ENCODE data around the gene NAB2.

NAB2 gene

GRCh38 chr12:57133013-57133569, 44.2 kb downstream of the NAB2 start:
- no peak for DNase-seq (ENCODE audit: low read depth in 2 of 2)

GRCh38 chr12:57133916-57134315, 45.0 kb downstream of the NAB2 start:
- no peak for DNase-seq (ENCODE audit: low read depth in 2 of 2)

- no peak for DNase-seq (ENCODE audit: low read depth in 2 of 2)
These were observed 46.0 kb downstream of the NAB2 start for GRCh38 chr12:57134949-57135348.

GRCh38 chr12:57135527-57136326, 46.8 kb downstream of the NAB2 start:
- no peak for DNase-seq (ENCODE audit: low read depth in 2 of 2)

- DNase-seq (ENCODE audit: low read depth in 2 of 2), result no peak
These were observed 49.8 kb downstream of the NAB2 start for GRCh38 chr12:57138526-57139272.

- DNase-seq (ENCODE audit: low read depth in 2 of 2), result no peak
These were observed 51.1 kb downstream of the NAB2 start for GRCh38 chr12:57139796-57140649.

- no peak for DNase-seq (ENCODE audit: low read depth in 2 of 2)
These were observed 52.3 kb downstream of the NAB2 start for GRCh38 chr12:57141249-57141648.

- DNase-seq (ENCODE audit: low read depth in 2 of 2), result no peak
These were observed 53.2 kb downstream of the NAB2 start for GRCh38 chr12:57142121-57142520.

GRCh38 chr12:57142727-57143126, 53.8 kb downstream of the NAB2 start:
- DNase-seq (ENCODE audit: low read depth in 2 of 2), result no peak

- no peak for DNase-seq (ENCODE audit: low read depth in 2 of 2)
These were observed 54.5 kb downstream of the NAB2 start for GRCh38 chr12:57143454-57143853.

Data from stimulated activated CD8-positive, alpha-beta memory T cell treated with anti-CD3 and anti-CD28 coated beads, Interleukin-15, amount 100 ng/mL, for 48 hours (primary cell).